Stimulated activated CD4-positive, alpha-beta T cell treated with anti-CD3 and anti-CD28 coated beads, Interleukin-2, amount 100 ng/mL, for 48 hours (primary cell): ENCODE results near the gene CD69.

Experiments
- DNase-seq, 2 donors: peaks; one replicate each; pipeline ENCODE4 v3.0.0-alpha.2; 2020

The CD69 gene

DNA sequence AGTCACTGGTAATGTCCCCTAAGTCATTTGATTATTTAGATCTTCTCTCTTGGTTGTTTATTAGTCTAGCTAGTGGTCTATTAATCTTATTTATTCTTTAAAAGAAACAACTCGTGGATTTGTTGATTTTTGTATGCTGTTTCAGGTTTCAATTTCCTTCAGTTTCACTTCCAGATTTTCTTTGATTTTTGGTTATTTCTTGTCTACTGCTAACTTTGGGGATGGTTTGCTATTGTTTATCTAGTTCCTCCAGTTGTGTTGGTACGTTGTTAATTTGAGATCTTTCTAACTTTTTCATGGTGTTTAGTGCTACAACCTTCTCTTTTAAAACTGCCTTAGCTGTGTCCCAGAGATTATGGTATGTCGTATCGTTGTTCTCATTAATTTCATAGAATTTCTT, 18.5 kb upstream of the CD69 start:
- DNase-seq, result no peak

DNA sequence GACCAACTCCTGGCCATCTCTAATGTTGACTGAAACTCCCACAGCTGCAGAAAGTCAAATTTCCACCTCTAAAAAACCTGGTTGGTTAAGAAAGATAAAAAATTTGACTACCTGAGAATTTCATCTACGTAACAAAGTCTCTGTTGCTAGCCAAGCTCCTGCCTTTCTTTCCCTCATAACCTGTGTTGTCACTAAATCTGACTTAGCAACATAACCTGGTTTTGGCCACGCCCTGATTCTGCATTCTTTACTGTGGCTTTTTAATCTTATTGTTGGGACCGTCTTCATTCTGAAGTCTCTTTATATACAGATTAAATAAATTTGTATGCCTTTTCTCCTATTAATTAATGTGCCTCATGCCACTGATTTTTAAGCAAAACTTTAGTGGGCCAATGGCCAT, 16.1 kb upstream of the CD69 start:
- no peak for DNase-seq

- DNase-seq, result no peak
Measured at GRCh38 chr12:9773216-9773877, 12.6 kb upstream of the CD69 start.

GRCh38 chr12:9763025-9763424, 2.3 kb upstream of the CD69 start:
- DNase-seq, result no peak

- no peak for DNase-seq
Measured at GRCh38 chr12:9762369-9762768, 1.7 kb upstream of the CD69 start.

DNA sequence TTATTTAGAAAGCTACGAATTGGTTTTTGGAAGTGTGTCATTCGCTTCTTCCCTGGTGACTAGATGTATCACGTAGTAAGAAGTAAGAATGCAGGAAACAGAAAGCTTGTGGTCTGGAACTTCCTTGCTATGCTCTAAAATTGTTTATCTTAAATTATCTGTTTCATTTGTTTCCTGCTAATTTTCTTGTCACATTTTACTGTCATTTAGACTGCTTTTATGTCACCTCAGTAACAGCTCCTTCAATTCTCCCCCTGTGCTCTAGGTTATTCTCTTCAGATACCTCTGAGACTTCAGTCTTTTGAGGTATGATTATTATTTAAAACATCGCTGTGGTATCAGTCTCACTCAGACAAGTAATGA, 699 bp upstream of the CD69 start:
- no peak for DNase-seq

- no peak for DNase-seq
Measured at GRCh38 chr12:9760120-9760519, 581 bp downstream of the CD69 start.

GRCh38 chr12:9759694-9760093, 1.0 kb downstream of the CD69 start:
- DNase-seq, result no peak

DNA sequence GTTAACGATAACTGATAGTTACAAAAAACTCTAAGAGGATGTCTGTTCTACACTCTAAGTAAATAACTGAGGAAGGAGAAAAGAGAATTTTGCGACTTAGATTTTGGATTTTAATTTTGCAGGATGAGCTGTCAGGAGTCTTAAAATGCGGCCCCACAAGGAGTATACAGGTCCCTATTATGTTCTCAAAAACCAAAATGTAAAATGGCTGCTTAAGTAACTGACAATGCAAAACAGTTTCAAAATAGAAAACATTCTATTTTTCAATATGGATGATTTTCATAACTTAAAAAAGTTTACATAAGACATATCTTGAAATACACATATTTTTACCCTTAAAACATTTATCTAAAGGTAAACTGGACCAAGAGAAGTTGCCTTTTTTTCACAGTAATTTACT, 2.6 kb downstream of the CD69 start:
- DNase-seq, result no peak

GRCh38 chr12:9757433-9758025, 3.2 kb downstream of the CD69 start:
- no peak for DNase-seq

DNA sequence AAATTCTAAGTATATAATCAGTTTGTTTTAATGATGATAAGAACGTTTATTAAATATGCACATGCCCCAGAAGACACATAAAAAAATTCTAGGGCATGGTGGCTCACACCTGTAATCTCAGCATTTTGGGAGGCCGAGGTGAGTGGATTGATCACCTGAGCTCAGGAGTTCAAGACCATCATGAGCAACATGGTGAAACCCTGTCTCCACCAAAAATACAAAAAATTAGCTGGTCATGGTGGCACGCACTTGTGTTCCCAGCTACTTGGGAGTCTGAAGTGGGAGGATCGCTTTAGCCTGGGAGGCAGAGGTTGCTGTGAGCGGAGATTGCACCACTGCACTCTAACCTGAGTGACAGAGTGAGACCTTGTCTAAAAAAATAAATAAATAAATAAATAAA, 4.0 kb downstream of the CD69 start:
- DNase-seq, result no peak

DNA sequence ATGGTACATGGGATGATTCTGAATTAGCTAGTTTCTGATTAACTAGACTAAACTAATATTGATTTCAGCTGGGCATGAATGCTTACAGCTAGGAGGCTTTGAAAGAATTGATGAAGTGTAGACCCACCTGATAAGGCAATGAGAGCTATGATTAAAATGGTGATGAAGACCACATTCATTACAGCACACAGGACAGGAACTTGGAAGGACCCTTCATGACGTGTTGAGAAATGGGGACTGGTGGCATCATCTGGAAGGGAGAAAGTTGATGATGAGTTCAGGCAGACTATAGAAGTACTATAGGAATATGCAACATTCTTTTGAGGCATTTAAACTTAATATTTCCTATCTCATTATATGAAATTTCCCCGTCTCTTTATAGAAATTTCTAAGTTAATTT, 4.5 kb downstream of the CD69 start:
- no peak for DNase-seq

DNA sequence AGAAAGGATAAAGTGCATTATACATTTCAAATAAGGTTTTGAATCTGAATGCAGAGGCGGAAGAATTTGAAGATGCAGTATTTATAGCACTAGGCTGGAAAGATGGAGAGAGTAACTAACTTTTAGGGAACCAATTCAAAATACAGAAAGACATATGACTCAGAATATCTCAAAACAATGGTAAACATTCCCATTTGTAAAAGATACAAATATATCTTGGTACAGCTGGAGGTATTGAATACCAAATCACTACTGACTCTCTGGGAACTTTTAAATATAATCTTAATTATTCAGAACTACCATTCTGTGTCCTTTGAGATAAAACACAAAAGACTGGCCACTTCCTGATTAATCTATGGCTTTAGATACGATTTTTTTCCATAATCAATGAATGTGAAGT, 5.1 kb downstream of the CD69 start:
- DNase-seq, result no peak

DNA sequence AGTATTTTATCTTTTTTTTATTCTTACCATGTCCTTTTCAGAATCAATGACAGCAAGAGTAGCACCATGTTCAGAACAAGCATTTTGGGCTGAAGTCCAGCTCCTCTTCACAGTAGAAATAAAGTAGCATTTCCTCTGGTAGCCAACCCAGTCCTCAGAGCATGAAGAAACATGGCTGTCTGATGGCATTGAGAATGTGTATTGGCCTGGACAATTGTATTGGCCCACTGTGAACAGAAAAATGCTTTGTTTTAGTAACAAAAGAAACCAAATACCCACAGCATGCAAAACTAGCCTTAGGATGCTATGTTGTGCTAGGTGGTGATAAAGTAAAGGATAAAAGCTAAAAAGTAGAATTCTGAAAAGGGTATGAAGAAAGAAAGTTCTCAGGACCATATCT, 5.7 kb downstream of the CD69 start:
- no peak for DNase-seq

GRCh38 chr12:9754099-9754927, 6.4 kb downstream of the CD69 start:
- no peak for DNase-seq

DNA sequence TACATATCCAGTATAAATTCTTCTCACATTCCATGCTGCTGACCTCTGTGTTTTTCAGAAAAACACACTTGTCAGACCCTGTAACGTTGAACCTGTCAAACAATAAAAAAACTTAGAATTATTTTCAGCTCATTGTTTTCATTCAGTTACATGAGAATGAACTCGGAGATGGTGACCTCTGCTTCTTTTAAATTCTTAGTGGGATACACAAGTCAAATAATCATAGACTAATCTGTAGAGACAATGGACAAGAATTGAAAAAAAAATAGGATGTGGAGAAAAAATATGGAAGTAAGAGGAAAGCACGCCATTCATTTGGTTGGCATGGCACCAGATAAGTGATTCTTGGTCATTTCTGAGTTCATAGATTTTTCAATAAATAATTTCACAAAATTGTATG, 7.2 kb downstream of the CD69 start:
- no peak for DNase-seq

- no peak for DNase-seq
Measured at GRCh38 chr12:9753073-9753472, 7.6 kb downstream of the CD69 start.

DNA sequence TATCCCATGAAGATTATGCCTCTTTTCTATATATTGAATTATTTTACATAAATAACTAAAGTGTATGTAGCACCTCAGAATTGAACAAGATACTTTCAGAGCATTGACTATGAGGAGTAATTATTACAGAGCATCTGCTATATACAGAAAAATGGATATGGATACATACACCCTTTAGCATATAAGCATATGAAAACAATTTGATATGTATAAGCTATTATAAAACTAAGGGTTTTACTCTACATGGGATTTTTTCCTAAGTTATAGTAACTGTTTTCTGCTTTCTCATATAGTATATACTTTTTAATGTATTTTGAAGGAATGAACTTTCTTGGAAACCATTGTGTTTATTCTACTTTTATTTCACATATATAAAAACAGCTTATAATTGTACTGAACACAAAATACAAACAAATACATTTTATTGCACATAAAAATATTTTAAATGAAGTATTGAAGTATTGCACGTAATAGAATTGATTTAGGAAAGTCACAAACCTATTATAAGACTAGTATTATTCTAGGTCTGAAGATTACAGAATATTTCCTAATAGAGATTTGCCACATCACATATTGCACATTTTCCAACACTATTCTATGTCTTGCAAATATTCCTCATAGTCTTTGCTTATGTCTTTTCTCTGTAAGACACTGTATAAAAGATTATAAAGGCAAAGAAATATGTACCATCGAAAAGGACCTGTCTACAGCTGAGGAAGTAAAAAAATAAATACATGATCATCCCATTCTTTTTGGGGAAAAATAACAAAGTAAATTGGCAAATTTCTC, 8.4 kb downstream of the CD69 start:
- no peak for DNase-seq

DNA sequence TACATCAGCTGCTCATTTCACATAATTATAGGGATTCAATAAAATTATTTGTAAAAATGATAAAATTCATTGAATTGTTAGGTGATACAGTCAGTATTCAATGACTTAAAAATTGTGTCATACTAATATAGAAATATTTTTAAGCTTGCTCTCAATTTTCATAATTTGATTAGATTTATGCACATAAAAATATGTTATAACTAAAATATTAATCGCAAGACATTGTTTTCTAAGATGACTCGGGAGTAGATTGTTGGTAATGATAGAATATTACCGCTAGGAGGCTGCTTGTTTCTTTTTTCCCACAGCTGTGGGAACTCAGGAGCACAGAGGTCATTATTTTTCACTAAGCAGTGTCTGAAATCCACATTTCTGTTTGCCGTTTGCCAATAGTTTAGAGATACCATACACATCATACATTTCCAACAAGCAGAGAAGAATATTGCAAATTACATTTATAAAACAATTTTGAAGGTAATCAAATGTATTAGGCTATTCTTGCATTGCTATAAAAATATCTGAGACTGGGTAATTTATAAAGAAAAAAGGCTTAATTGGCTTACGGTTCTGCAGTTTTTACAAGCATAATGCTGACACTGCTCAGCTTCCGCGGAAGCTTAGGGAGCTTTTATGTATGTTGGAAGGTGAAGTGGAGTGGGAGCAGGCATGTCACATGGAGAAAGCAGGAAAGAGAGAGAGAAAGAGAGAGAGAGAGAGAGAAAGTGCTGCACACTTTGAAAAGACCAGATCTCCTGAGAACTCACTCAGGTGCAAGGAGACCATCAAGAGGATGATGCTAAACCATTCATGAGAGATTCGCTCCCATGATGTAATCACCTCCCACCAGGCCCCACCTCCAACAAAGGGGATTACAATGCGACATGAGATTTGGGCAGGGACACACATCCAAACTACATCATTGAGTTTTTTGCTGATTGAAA, 9.2 kb downstream of the CD69 start:
- no peak for DNase-seq

GRCh38 chr12:9750276-9751203, 10.2 kb downstream of the CD69 start:
- peak in 1 of 2 donors; percentile 54 for DNase-seq

- no peak for DNase-seq
Measured at GRCh38 chr12:9749640-9750039, 11.1 kb downstream of the CD69 start.
